Measurements from ENCODE around the gene PPFIA2. TPM values are rescaled to one million over a fixed set of nuclear protein-coding genes. Genes with fewer than 3 reads are reported as not detected.

Gene PPFIA2
- total RNA-seq (1 to 10 TPM; 1.8 to 9.9 (median 3.0) TPM), polyA plus RNA-seq (1 to 10 TPM in 1 of 3 donors, under 1 TPM in 2; 0.15 to 1.8 (median 0.87) TPM)
- long read RNA-seq, donor 1 = 0 reads
- long read RNA-seq, donor 2 = 0 reads
- long read RNA-seq, donor 3 = 0 reads
- long read RNA-seq, donor 4 = 0 reads
- long read RNA-seq, donor 5 = 0 reads
- long read RNA-seq, donor 6 = 0 reads
- long read RNA-seq, donor 7 = 0 reads
- long read RNA-seq, donor 8 = 0 reads
- long read RNA-seq, donor 9 = 0 reads
- long read RNA-seq, donor 10 = 0 reads

DNA sequence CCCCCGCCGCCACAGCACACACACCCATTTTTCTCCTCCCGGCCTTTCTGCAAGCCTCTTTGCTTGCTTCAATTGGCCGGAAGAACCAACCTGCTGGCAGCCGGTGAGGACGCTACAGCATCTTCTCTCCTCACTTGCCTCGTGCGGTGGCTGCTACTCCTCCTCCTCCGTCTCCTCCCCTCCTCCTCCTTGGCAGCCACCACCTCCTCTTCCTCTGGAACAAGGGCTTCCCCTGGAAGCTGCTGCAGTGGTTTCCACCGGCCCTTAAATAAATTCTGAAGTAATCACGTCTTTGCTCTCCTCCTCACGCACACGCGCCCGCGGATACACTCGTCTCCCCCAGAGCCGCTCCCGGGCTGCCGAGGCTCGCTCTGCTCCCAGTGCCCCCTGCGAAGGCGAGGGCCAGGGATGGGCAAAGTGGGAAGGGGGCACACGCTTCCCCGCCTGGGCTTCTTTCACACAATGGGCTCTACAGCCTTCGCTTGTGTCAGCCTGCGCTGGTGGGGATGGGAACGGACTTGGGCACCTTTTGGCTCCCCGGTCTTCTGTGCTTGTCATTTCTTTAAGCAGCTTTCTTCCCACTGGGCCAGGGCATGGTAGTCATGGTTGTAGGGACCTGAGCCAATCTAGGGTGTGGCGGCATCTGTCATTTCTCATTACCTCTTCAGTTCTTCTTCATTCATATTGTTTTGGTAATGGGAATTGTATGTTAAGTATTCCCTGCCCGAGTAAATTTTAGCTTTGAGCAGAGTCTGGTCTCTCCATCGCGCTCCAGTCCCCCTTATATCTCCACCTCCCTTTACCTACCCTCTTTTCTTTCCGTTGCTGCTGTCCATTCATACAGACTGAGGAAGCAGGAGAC lies at the start of gene PPFIA2:
PPFIA2 (minus strand) TSS at position 161 of the 862 bp plus-strand sequence.
- peak within 1 kb of the TSS; percentile 43 to 61 (median 54) for H3K4me3 ChIP-seq
- H3K4me1 ChIP-seq = peaks cover 6 to 19% (median 17%) of the 10 kb centered on the region in 4 donors
- intact Hi-C loops (cut with DNase I; ENCODE audit: low total_unique reads) = no loop called here
- H3K27me3 ChIP-seq = peaks cover 0 to 27% (median 23%) of the 10 kb centered on the region in 3 donors
- H3K9me3 ChIP-seq = no peaks in the 10 kb centered on the region
- DNase-seq = peak in 1 of 2 donors; percentile 78
- TF ChIP-seq POLR2AphosphoS5 (IDR thresholded peaks at IDR 0.05) = no peak
- no peak for TF ChIP-seq POLR2A (IDR thresholded peaks at IDR 0.05)
- TF ChIP-seq EP300 (IDR thresholded peaks at IDR 0.05) = no peak
- TF ChIP-seq, protein P1, sequence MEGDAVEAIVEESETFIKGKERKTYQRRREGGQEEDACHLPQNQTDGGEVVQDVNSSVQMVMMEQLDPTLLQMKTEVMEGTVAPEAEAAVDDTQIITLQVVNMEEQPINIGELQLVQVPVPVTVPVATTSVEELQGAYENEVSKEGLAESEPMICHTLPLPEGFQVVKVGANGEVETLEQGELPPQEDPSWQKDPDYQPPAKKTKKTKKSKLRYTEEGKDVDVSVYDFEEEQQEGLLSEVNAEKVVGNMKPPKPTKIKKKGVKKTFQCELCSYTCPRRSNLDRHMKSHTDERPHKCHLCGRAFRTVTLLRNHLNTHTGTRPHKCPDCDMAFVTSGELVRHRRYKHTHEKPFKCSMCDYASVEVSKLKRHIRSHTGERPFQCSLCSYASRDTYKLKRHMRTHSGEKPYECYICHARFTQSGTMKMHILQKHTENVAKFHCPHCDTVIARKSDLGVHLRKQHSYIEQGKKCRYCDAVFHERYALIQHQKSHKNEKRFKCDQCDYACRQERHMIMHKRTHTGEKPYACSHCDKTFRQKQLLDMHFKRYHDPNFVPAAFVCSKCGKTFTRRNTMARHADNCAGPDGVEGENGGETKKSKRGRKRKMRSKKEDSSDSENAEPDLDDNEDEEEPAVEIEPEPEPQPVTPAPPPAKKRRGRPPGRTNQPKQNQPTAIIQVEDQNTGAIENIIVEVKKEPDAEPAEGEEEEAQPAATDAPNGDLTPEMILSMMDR (IDR thresholded peaks at IDR 0.05) = no peak
- H3K36me3 ChIP-seq = no peaks in the 10 kb centered on the region
- H3K27ac ChIP-seq = peak within 1 kb of the TSS in 3 of 5 donors; percentile 32 to 52 (median 36)
- 3 to 7% (median 7%) methylated on average over 31 to 34 of the region's 34 CpGs for WGBS, 5 donors

GRCh38 chr12:81800298-81801148 lies 41.4 kb upstream of the PPFIA2 start:
- peaks cover 0 to 9% (median 2%) of the 10 kb centered on the region in 4 donors for H3K4me1 ChIP-seq
- intact Hi-C loops (cut with DNase I; ENCODE audit: low total_unique reads) = no loop called here
- H3K36me3 ChIP-seq = no peaks in the 10 kb centered on the region
- H3K9me3 ChIP-seq = no peaks in the 10 kb centered on the region
- 48 to 66% (median 58%) methylated on average over 8 of the region's 8 CpGs for WGBS, 5 donors
- H3K4me3 ChIP-seq = no peak overlapping the region
- H3K27ac ChIP-seq = peak overlapping the region in 3 of 5 donors; percentile 37 to 62 (median 41)
- DNase-seq = peak in 1 of 2 donors; percentile 6
- no peaks in the 10 kb centered on the region for H3K27me3 ChIP-seq
- no peak for TF ChIP-seq POLR2A (IDR thresholded peaks at IDR 0.05)
- no peak for TF ChIP-seq EP300 (IDR thresholded peaks at IDR 0.05)
- TF ChIP-seq, protein P1 (IDR thresholded peaks at IDR 0.05) = no peak
- TF ChIP-seq POLR2AphosphoS5 (IDR thresholded peaks at IDR 0.05) = no peak

GRCh38 chr12:81798294-81798693 lies 39.1 kb upstream of the PPFIA2 start:
- no peaks in the 10 kb centered on the region for H3K36me3 ChIP-seq
- H3K4me1 ChIP-seq = peaks cover 0 to 9% (median 2%) of the 10 kb centered on the region in 4 donors
- no peak overlapping the region for H3K4me3 ChIP-seq
- H3K27me3 ChIP-seq = no peaks in the 10 kb centered on the region
- intact Hi-C loops (cut with DNase I; ENCODE audit: low total_unique reads) = no loop called here
- no peak for TF ChIP-seq POLR2A (IDR thresholded peaks at IDR 0.05)
- no peak for TF ChIP-seq POLR2AphosphoS5 (IDR thresholded peaks at IDR 0.05)
- TF ChIP-seq, protein P1 (IDR thresholded peaks at IDR 0.05) = no peak
- no peaks in the 10 kb centered on the region for H3K9me3 ChIP-seq
- no peak overlapping the region for H3K27ac ChIP-seq
- WGBS, 5 donors = 36 to 65% (median 42%) methylated on average over 6 of the region's 6 CpGs
- DNase-seq = no peak

DNA sequence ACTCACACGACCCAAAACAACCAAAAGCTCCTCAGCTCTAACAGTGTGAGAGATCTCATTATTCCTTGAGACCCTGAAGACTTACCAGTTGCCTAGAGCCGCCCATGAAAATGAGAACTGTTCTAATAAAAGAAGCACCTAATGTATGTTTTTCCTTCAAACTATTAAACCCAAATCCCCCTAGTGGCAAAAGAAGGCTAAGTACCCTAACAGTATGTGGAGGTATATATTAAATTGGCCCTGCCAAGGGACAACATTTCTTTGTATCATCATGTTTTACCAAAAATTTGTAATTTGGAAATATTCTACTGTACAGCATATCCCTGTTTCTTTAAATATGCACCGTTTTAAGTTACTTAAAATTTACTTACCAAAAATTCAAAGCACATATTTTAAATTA lies 38.0 kb upstream of the PPFIA2 start:
- Histone ChIP-seq H3K9me3 (no peaks in the 10 kb centered on the region), H3K27me3 (no peaks in the 10 kb centered on the region), H3K4me3 (no peak overlapping the region), H3K4me1 (peaks cover 0 to 9% (median 2%) of the 10 kb centered on the region in 4 donors), H3K27ac (no peak overlapping the region), H3K36me3 (no peaks in the 10 kb centered on the region)
- intact Hi-C loops (cut with DNase I; ENCODE audit: low total_unique reads) = no loop called here
- 36 to 64% (median 54%) methylated on average over 3 of the region's 3 CpGs for WGBS, 5 donors
- TF ChIP-seq EP300 (IDR thresholded peaks at IDR 0.05) (no peak), POLR2AphosphoS5 (IDR thresholded peaks at IDR 0.05) (no peak), POLR2A (IDR thresholded peaks at IDR 0.05) (no peak)
- TF ChIP-seq, protein P1 (IDR thresholded peaks at IDR 0.05) = peak in 1 of 7 experiments; percentile 41
- DNase-seq = peak in 1 of 2 donors; percentile 15

Data from stomach (tissue), 19 donors.